ENCODE results near the gene INSRR. TPM values are rescaled to one million over a fixed set of nuclear protein-coding genes. Genes with fewer than 3 reads are reported as not detected.

Gene INSRR
- total RNA-seq, 1 experiment from 2014 or later, result 0.11 TPM

GRCh38 chr1:156822680-156823079, 36.2 kb downstream of the INSRR start (continued):
- TF ChIP-seq MLX (CRISPR knock-in tag; IDR thresholded peaks at IDR 0.05) (no peak), ATF1 (CRISPR knock-in tag; IDR thresholded peaks at IDR 0.05) (no peak), MXD4 (CRISPR knock-in tag; IDR thresholded peaks at IDR 0.05; ENCODE audit: borderline replicate concordance) (no peak)

- H3K4me3 Mint-ChIP-seq, result no peak overlapping the region
- POLR2A ChIA-PET, result no interaction called here
- TF ChIP-seq ZNF138 (CRISPR knock-in tag; conservative IDR thresholded peaks at IDR 0.05), result no peak
- TF ChIP-seq E2F1 (CRISPR knock-in tag; IDR thresholded peaks at IDR 0.05), result no peak
- no peak for TF ChIP-seq E2F4 (CRISPR knock-in tag; IDR thresholded peaks at IDR 0.05; ENCODE audit: borderline replicate concordance, low read depth)
- CTCF ChIA-PET, result interaction anchor here (0.6 to 2.2 kb wide), 12 partner anchors 8 to 436 kb away, joined by 3 to 10 read pairs (median 4); partner anchors contain the start of gene NTRK1
- no peak for ATAC-seq
- H3K27me3 Mint-ChIP-seq (ENCODE audit: low read depth), result peaks cover 59% of the 10 kb centered on the region
- no peaks in the 10 kb centered on the region for H3K36me3 Mint-ChIP-seq
- DNase-seq (ENCODE audit: low spot score), result no peak
- no peaks in the 10 kb centered on the region for H3K4me1 Mint-ChIP-seq
- H3K27ac Mint-ChIP-seq, result no peak overlapping the region
- no peaks in the 10 kb centered on the region for H3K9me3 Mint-ChIP-seq
Measured at GRCh38 chr1:156821801-156822200, 37.1 kb downstream of the INSRR start.

- H3K27ac Mint-ChIP-seq, result no peak within 1 kb of the TSS
- H3K36me3 Mint-ChIP-seq, result peaks cover 5% of the 10 kb centered on the region; the same call in 1 of the 2 replicates
- ChIA-PET CTCF (interaction anchor here (1.6 kb wide), 1 partner anchor 43 kb away, joined by 6 read pairs; the partner anchor contains the start of gene NTRK1), POLR2A (interaction anchor here (0.6 to 0.7 kb wide), 2 partner anchors 60 to 97 kb away, joined by 3 read pairs; no protein-coding TSS in a partner anchor)
- H3K27me3 Mint-ChIP-seq (ENCODE audit: low read depth), result peaks cover 76% of the 10 kb centered on the region
- peaks cover 15% of the 10 kb centered on the region for H3K4me1 Mint-ChIP-seq
- DNase-seq (ENCODE audit: low spot score) (no peak), ATAC-seq (no peak)
- H3K9me3 Mint-ChIP-seq, result no peaks in the 10 kb centered on the region
- no peak within 1 kb of the TSS for H3K4me3 Mint-ChIP-seq
- TF ChIP-seq CREB1 (CRISPR knock-in tag; IDR thresholded peaks at IDR 0.05) (no peak), KAT7 (CRISPR knock-in tag; IDR thresholded peaks at IDR 0.05; ENCODE audit: borderline replicate concordance) (no peak), ETV6 (CRISPR knock-in tag; IDR thresholded peaks at IDR 0.05) (no peak), SMAD3 (CRISPR knock-in tag; IDR thresholded peaks at IDR 0.05; ENCODE audit: borderline replicate concordance) (no peak), ZNF219 (CRISPR knock-in tag; IDR thresholded peaks at IDR 0.05; ENCODE audit: borderline replicate concordance) (no peak), GTF2I (CRISPR knock-in tag; conservative IDR thresholded peaks at IDR 0.05) (no peak), ZNF263 (CRISPR knock-in tag; IDR thresholded peaks at IDR 0.05; ENCODE audit: low read depth) (no peak), PRDM15 (CRISPR knock-in tag; IDR thresholded peaks at IDR 0.05) (no peak), NFE2L1 (CRISPR knock-in tag; IDR thresholded peaks at IDR 0.05) (no peak), PREB (CRISPR knock-in tag; IDR thresholded peaks at IDR 0.05; ENCODE audit: borderline replicate concordance) (no peak), CDX4 (CRISPR knock-in tag; IDR thresholded peaks at IDR 0.05; ENCODE audit: borderline replicate concordance) (no peak), ARID4B (CRISPR knock-in tag; IDR thresholded peaks at IDR 0.05; ENCODE audit: borderline replicate concordance) (no peak)
Measured at GRCh38 chr1:156816561-156817328, 42.2 kb downstream of the INSRR start, which contains the start of gene SH2D2A. Gene SH2D2A (minus strand): TSS chr1:156816848. CDS start chr1:156816708, 140 bp downstream.
